Measurements from ENCODE around the gene ECD. TPM values are rescaled to one million over a fixed set of nuclear protein-coding genes. Genes with fewer than 3 reads are reported as not detected.
A peak's percentile ranks its signal among the peaks of the same experiment; 100 is the strongest.

Gene ECD
- 10 to 100 TPM in 3 of 6 donors, 1 to 10 TPM in 3; 7.3 to 12.2 (median 9.7) TPM for total RNA-seq
- 1 to 10 TPM; 4.0 to 9.5 TPM for polyA plus RNA-seq

- WGBS, 2 donors, result 0 to 1% methylated on average over 38 to 49 of the region's 49 CpGs
- no peak for FAIRE-seq
Measured at GRCh38 chr10:73167783-73168464, at the start of gene ECD, which contains the start of gene FAM149B1. Gene ECD (minus strand): TSS chr10:73168008. CDS start chr10:73163937, 4,071 bp downstream. Gene FAM149B1 (plus strand): TSS chr10:73168119. CDS start chr10:73168340, 221 bp downstream.

GRCh38 chr10:73215749-73216148, 47.9 kb upstream of the ECD start:
- FAIRE-seq, result peak; percentile 68
- Histone ChIP-seq H3K4me3 (no peak overlapping the region), H3K4me1 (peaks cover 0 to 7% (median 0%) of the 10 kb centered on the region in 3 donors), H3K36me3 (peaks cover 0 to 12% (median 6%) of the 10 kb centered on the region in 3 donors), H3K27me3 (no peaks in the 10 kb centered on the region), H3K27ac (no peak overlapping the region), H3K9me3 (no peaks in the 10 kb centered on the region)
- WGBS, 2 donors, result 95 to 100% methylated on average over 1 of the region's 1 CpG
- no peak for TF ChIP-seq CTCF (IDR thresholded peaks at IDR 0.05)
- ATAC-seq, result no peak
- DNase-seq, result no peak
- intact Hi-C loops (cut with DNase I), result no loop called here

More at GRCh38 chr10:73167783-73168464, at the start of gene ECD, which contains the start of gene FAM149B1:
- H3K4me3 ChIP-seq, result peak within 1 kb of the TSS; percentile 58 to 81 (median 73)
- H3K9me3 ChIP-seq, result no peaks in the 10 kb centered on the region
- peak within 1 kb of the TSS; percentile 78 to 93 (median 90) for H3K27ac ChIP-seq
- peak; percentile 86 to 96 (median 92) for DNase-seq
- no peaks in the 10 kb centered on the region for H3K36me3 ChIP-seq
- no peak for TF ChIP-seq CTCF (IDR thresholded peaks at IDR 0.05)
- ATAC-seq, result peak; percentile 97 to 99 (median 99)
- intact Hi-C loops (cut with DNase I), result no loop called here
- H3K27me3 ChIP-seq, result no peaks in the 10 kb centered on the region
- H3K4me1 ChIP-seq, result peaks cover 0 to 21% (median 16%) of the 10 kb centered on the region in 3 donors

GRCh38 chr10:73211106-73211811, 43.5 kb upstream of the ECD start:
- TF ChIP-seq CTCF (IDR thresholded peaks at IDR 0.05), result no peak
- Histone ChIP-seq H3K9me3 (no peaks in the 10 kb centered on the region), H3K27me3 (no peaks in the 10 kb centered on the region), H3K4me3 (no peak overlapping the region), H3K36me3 (no peaks in the 10 kb centered on the region), H3K4me1 (peaks cover 0 to 7% (median 0%) of the 10 kb centered on the region in 3 donors), H3K27ac (no peak overlapping the region)
- no peak for ATAC-seq
- 48 to 58% methylated on average over 4 of the region's 4 CpGs for WGBS, 2 donors
- FAIRE-seq, result no peak
- intact Hi-C loops (cut with DNase I), result no loop called here
- no peak for DNase-seq

- 94 to 98% methylated on average over 3 of the region's 3 CpGs for WGBS, 2 donors
- no peak for TF ChIP-seq CTCF (IDR thresholded peaks at IDR 0.05)
- no peak for DNase-seq
- Histone ChIP-seq H3K27ac (no peak overlapping the region), H3K27me3 (no peaks in the 10 kb centered on the region), H3K9me3 (no peaks in the 10 kb centered on the region), H3K4me1 (peaks cover 0 to 7% (median 0%) of the 10 kb centered on the region in 3 donors), H3K36me3 (no peaks in the 10 kb centered on the region), H3K4me3 (no peak overlapping the region)
- ATAC-seq, result no peak
- FAIRE-seq, result no peak
- intact Hi-C loops (cut with DNase I), result no loop called here
Measured at GRCh38 chr10:73210395-73211105, 42.7 kb upstream of the ECD start.

All from pancreas (tissue), 10 donors.